GM18507 (cell line): Measurements from ENCODE around the gene SERINC3.

Experiments
- DNase-seq: peaks from one replicate; pipeline ENCODE4 v3.0.0; 2011; ENCODE audit warnings: low read depth; ENCODE audit not compliant: insufficient read length; ENCODE audit errors: extremely low spot score
- FAIRE-seq: peaks from 2 replicates; lab custom pipeline; 2011; peaks lifted over from hg19 to GRCh38; lab: Jason Lieb, UNC

The SERINC3 gene

GRCh38 chr20:44471481-44471882 is 50.4 kb downstream of the SERINC3 start:
- FAIRE-seq = no peak
- DNase-seq = no peak

GRCh38 chr20:44470327-44470726 is 51.5 kb downstream of the SERINC3 start:
- FAIRE-seq (no peak), DNase-seq (no peak)

GRCh38 chr20:44468044-44468782 is 53.7 kb downstream of the SERINC3 start:
- FAIRE-seq (no peak), DNase-seq (no peak)

- FAIRE-seq (no peak), DNase-seq (no peak)
Observed at GRCh38 chr20:44467289-44467883, 54.5 kb downstream of the SERINC3 start.

GRCh38 chr20:44465001-44465560 is 56.8 kb downstream of the SERINC3 start:
- no peak for FAIRE-seq
- no peak for DNase-seq

GRCh38 chr20:44464514-44464913 is 57.4 kb downstream of the SERINC3 start:
- FAIRE-seq (no peak), DNase-seq (no peak)

GRCh38 chr20:44463466-44463865 is 58.4 kb downstream of the SERINC3 start:
- FAIRE-seq (no peak), DNase-seq (no peak)

- FAIRE-seq = no peak
- DNase-seq = no peak
Observed at GRCh38 chr20:44461803-44462174, 60.1 kb downstream of the SERINC3 start.

- FAIRE-seq = no peak
- no peak for DNase-seq
Observed at GRCh38 chr20:44461142-44461802, 60.6 kb downstream of the SERINC3 start.

GRCh38 chr20:44460795-44461141 is 61.1 kb downstream of the SERINC3 start:
- DNase-seq = no peak

GRCh38 chr20:44459271-44459670 is 62.6 kb downstream of the SERINC3 start:
- no peak for FAIRE-seq
- DNase-seq = no peak

More at GRCh38 chr20:44460795-44461141, 61.1 kb downstream of the SERINC3 start:
- FAIRE-seq = no peak

GRCh38 chr20:44457016-44457415 is 64.9 kb downstream of the SERINC3 start:
- FAIRE-seq (no peak), DNase-seq (no peak)

GRCh38 chr20:44456611-44457010 is 65.3 kb downstream of the SERINC3 start:
- FAIRE-seq = no peak
- no peak for DNase-seq

GRCh38 chr20:44455126-44455525 is 66.7 kb downstream of the SERINC3 start:
- FAIRE-seq (no peak), DNase-seq (no peak)

GRCh38 chr20:44454306-44454963 is 67.4 kb downstream of the SERINC3 start:
- DNase-seq (no peak), FAIRE-seq (no peak)

GRCh38 chr20:44450903-44451450 is 70.9 kb downstream of the SERINC3 start:
- no peak for FAIRE-seq
- DNase-seq = no peak

- FAIRE-seq (no peak), DNase-seq (no peak)
Observed at GRCh38 chr20:44450281-44450889, 71.5 kb downstream of the SERINC3 start.

GRCh38 chr20:44449864-44450263 is 72.0 kb downstream of the SERINC3 start:
- FAIRE-seq = no peak

GRCh38 chr20:44448753-44449546 is 72.9 kb downstream of the SERINC3 start:
- DNase-seq (no peak), FAIRE-seq (peak; percentile 26)

More at GRCh38 chr20:44449864-44450263, 72.0 kb downstream of the SERINC3 start:
- no peak for DNase-seq
